NT2/D1 (cell line): ENCODE results near the gene CADPS2.

Experiments used
- DNase-seq: peaks from one replicate; pipeline ENCODE4 v3.0.0-alpha.2; 2011; ENCODE audit warnings: low read depth, low spot score
- H3K27me3 ChIP-seq: 2 replicates; pipeline ENCODE4 v1.6.0; 2011; ENCODE audit warnings: mild to moderate bottlenecking; ENCODE audit not compliant: insufficient read length, insufficient read depth
- H3K36me3 ChIP-seq: 2 replicates; pipeline ENCODE4 v1.6.1; 2011; ENCODE audit warnings: mild to moderate bottlenecking, low read length, mixed read lengths; ENCODE audit not compliant: insufficient read depth, insufficient read length
- H3K4me1 ChIP-seq: 2 replicates; pipeline ENCODE4 v1.5.1; 2011; ENCODE audit not compliant: insufficient read depth, insufficient read length
- H3K4me3 ChIP-seq: 2 replicates; pipeline ENCODE4 v1.5.1; 2011; ENCODE audit warnings: low read depth; ENCODE audit not compliant: insufficient read length
- H3K9ac ChIP-seq: 2 replicates; pipeline ENCODE4 v1.6.0; 2011; ENCODE audit warnings: low read depth; ENCODE audit not compliant: insufficient read length
- H3K9me3 ChIP-seq: 2 replicates; pipeline ENCODE4 v1.5.1; 2011; ENCODE audit warnings: mild to moderate bottlenecking, low read length; ENCODE audit not compliant: insufficient read depth
- SUZ12 ChIP-seq: IDR thresholded peaks from 2 replicates; pipeline ENCODE4 v1.6.1; 2011; ENCODE audit not compliant: insufficient read length, insufficient read depth; ENCODE audit errors: extremely low read depth
- YY1 ChIP-seq: IDR thresholded peaks from 2 replicates; pipeline ENCODE4 v1.6.1; 2011; ENCODE audit not compliant: insufficient read length, insufficient read depth
- ZNF274 ChIP-seq: IDR thresholded peaks from 2 replicates; pipeline ENCODE4 v1.6.1; 2011; ENCODE audit warnings: mild to moderate bottlenecking, low read depth, low read length

Gene CADPS2

DNA sequence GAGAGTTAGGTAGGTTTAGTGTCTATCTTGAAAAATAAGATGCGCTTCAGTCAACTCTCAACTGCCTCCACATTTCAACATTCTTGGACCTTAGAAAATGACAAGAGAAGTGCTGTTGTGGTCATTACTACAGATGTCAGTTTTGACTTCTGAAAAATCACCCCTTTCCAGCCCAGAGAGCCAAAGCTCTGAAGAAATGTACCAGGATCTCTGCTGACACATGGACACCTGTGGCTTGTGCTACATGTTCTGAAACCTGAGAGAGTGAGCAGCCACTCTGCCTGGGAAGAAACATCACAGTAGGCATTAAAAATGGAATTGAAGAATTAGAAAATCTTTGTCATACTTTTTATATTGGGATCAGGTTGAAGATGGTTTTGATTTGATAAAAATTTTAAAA is 545.8 kb downstream of the CADPS2 start:
- Histone ChIP-seq H3K4me3 (no peak overlapping the region), H3K9me3 (no peaks in the 10 kb centered on the region), H3K36me3 (no peaks in the 10 kb centered on the region), H3K27me3 (no peaks in the 10 kb centered on the region), H3K4me1 (no peaks in the 10 kb centered on the region), H3K9ac (no peak overlapping the region)
- DNase-seq: no peak
- TF ChIP-seq SUZ12: no peak
- no peak for TF ChIP-seq YY1
- TF ChIP-seq ZNF274: no peak

DNA sequence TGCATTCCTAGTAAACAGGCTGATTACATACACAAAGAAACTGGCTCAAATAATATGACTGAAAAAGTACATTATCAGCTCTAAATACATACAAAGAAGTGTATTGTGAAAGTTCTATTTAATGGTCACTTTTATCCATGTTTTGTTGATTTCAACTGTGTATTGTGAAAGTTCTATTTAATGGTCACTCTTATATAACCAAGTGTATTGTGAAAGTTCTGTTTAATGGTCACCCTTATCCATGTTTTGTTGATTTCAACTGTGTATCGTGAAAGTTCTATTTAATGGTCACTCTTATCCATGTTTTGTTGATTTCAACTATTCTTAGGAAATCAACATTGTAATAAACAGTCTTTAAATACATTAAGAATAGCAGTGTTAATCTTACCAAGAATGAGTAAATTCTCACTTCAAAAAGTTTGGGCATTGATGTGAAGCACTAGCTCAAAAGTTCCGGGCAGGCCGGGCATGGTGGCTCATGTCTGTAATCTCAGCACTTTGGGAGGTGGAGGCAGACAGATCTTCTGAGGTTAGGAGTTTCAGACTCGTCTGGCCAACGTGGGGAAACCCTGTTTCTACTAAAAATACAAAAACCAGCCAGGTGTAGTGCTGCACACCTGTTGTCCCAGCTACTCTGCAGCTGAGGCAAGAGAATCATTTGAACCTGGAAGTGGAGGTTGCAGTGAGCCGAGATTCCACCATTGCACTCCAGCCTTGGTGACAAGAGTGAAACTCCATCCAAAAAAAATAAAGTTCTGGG is 546.9 kb downstream of the CADPS2 start:
- Histone ChIP-seq H3K27me3 (no peaks in the 10 kb centered on the region), H3K4me3 (no peak overlapping the region), H3K36me3 (no peaks in the 10 kb centered on the region), H3K9me3 (no peaks in the 10 kb centered on the region), H3K4me1 (no peaks in the 10 kb centered on the region), H3K9ac (no peak overlapping the region)
- TF ChIP-seq YY1 (no peak), SUZ12 (no peak), ZNF274 (no peak)
- DNase-seq: no peak

DNA sequence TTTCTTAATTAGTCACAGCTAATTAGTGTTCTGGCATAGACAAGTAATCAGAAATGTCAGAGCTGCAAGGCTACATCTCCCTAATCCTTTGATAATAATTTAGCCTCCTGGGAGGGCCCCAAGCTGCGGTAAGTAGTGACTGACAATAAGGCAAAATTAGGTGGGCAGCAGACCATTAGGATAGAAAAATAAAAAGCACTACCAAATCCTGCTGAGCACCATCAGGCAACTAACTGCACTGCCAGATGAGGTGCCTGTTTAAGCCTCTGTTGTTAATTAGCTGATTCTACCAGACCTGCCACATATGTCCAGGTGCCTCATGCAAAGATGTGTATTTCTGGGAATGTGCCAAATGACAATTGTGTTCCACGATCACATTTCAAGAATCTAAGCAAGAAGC is 549.2 kb downstream of the CADPS2 start:
- H3K27me3 ChIP-seq: no peaks in the 10 kb centered on the region
- no peaks in the 10 kb centered on the region for H3K4me1 ChIP-seq
- no peaks in the 10 kb centered on the region for H3K9me3 ChIP-seq
- H3K4me3 ChIP-seq: no peak overlapping the region
- DNase-seq: no peak
- no peak overlapping the region for H3K9ac ChIP-seq
- H3K36me3 ChIP-seq: no peaks in the 10 kb centered on the region
- TF ChIP-seq ZNF274 (no peak), SUZ12 (no peak), YY1 (no peak)

DNA sequence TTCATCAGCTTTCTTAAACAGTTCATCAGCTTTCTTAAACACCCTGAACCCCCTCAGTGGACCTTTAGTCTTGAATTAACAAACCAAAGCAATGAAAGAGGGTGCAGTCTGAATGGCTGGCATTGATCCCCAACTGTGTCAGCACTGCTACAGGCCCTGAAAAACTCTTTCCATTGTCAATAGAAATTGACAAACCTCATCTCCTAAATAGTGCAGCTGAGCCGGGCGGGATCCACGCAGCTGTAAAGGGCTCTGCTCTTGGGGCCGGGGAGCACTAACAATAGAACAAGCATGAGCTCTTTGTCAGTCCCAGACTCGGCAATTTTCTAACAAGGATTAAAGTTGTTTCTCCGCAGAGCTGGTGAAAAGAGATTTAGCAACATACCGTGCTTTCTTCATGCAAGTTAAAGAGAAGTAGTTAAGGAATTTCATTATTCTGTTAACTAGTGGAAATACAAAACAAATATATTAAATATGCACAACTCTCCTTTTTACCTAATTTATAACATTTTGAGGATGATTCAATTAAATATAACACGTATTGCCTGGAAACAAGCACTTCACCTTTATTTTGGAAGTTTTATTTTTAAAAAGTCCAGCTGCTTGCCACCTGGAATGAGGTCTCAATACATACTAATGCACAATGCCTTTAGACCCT is 557.0 kb downstream of the CADPS2 start:
- H3K9ac ChIP-seq: no peak overlapping the region
- no peaks in the 10 kb centered on the region for H3K36me3 ChIP-seq
- no peak overlapping the region for H3K4me3 ChIP-seq
- no peaks in the 10 kb centered on the region for H3K27me3 ChIP-seq
- no peak for DNase-seq
- H3K9me3 ChIP-seq: no peaks in the 10 kb centered on the region
- H3K4me1 ChIP-seq: no peaks in the 10 kb centered on the region
- TF ChIP-seq ZNF274 (no peak), YY1 (no peak)

DNA sequence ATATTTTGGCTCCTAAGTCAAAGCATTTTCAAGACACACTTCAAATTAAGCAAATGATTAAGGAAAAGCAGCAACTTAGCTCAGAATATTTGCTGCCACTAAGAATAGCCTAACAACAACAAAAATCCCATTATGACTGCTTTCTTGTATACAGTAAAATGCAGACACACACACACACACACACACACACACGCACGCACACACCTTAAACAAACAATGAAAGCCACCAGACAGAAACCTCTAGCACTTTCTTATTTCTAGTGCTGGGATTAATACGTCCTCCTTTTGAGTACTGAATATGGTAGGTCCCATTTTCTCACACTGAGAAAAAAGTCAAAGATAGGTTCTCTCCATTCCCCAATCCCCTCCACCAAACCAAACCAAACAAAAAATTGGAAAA is 558.3 kb downstream of the CADPS2 start:
- TF ChIP-seq YY1 (no peak), ZNF274 (no peak), SUZ12 (no peak)
- H3K36me3 ChIP-seq: no peaks in the 10 kb centered on the region
- H3K9me3 ChIP-seq: no peaks in the 10 kb centered on the region
- no peak for DNase-seq
- no peak overlapping the region for H3K4me3 ChIP-seq
- no peaks in the 10 kb centered on the region for H3K4me1 ChIP-seq
- H3K9ac ChIP-seq: no peak overlapping the region
- H3K27me3 ChIP-seq: no peaks in the 10 kb centered on the region

DNA sequence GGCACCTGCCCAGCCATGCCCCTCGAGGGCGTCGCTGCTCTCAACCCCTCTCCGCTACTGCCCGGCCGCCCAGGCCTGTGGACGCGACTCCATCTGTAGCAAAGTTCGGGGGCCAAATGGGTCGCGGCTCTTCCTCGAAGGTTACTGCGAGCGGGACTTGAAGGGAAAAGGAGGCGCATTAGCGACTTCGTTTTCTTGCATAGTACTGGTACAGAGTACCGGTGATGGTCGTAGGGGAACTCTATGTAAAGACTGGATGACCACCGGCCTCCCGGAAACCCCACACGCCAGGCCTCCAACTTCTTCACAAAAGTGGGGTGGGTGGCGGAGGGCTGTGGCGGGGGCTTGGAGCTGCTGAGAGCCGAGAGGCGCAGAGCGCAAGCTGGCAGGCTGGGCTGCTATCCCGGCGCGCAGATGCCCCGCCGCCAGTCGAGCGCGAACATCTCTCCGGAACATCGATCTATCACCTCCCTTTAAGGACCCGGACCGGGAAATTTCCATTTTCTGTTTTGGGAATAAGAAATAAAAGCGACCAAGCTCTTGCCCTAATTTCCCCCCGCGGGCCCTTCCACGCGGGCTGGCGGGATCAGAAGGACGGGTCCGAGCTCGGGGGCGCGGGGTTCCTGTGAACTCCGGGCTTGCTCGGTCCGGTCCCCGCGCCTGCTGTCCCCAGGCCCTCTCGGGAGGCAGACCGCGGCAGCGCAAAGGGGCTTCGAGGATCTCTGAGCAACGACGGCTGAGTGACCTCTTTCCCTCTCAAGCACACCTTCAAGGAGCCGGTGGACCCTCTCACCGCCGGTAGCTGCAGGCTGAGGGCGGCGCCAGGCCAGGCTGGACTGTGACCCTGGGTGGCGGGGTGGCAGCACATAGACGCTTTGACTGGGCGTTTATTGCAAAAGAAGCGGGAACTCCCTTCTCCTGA is 569.5 kb downstream of the CADPS2 start:
- H3K4me3 ChIP-seq: peak overlapping the region; percentile 24
- H3K9me3 ChIP-seq: no peaks in the 10 kb centered on the region
- H3K27me3 ChIP-seq: peaks cover 87% of the 10 kb centered on the region
- no peak for DNase-seq
- no peaks in the 10 kb centered on the region for H3K36me3 ChIP-seq
- H3K4me1 ChIP-seq: no peaks in the 10 kb centered on the region
- peak overlapping the region; percentile 21 for H3K9ac ChIP-seq
- TF ChIP-seq SUZ12 (peak; percentile 43), ZNF274 (no peak)
